ENCODE measurements around the gene EIF5AL1.

GRCh38 chr10:79483299-79483698 is 29.0 kb upstream of the EIF5AL1 start:
- TF ChIP-seq CTCF (IDR thresholded peaks at IDR 0.05): no peak
- no peak for TF ChIP-seq POLR2A (IDR thresholded peaks at IDR 0.05)

Data from right lobe of liver (tissue), 4 donors.